NCI-H1930 (cell line): Measurements from ENCODE around the gene DIP2A.
"Not testable (repeated sequence)": the region's sequence is repeated elsewhere in the genome, so short reads cannot be mapped to it uniquely, and the experiment has no call there.

Experiments used
- DNase-seq, 2 experiments: peaks; one replicate each; lab custom pipeline; 2025; lab: John Stamatoyannopoulos, UW

DIP2A gene

DNA sequence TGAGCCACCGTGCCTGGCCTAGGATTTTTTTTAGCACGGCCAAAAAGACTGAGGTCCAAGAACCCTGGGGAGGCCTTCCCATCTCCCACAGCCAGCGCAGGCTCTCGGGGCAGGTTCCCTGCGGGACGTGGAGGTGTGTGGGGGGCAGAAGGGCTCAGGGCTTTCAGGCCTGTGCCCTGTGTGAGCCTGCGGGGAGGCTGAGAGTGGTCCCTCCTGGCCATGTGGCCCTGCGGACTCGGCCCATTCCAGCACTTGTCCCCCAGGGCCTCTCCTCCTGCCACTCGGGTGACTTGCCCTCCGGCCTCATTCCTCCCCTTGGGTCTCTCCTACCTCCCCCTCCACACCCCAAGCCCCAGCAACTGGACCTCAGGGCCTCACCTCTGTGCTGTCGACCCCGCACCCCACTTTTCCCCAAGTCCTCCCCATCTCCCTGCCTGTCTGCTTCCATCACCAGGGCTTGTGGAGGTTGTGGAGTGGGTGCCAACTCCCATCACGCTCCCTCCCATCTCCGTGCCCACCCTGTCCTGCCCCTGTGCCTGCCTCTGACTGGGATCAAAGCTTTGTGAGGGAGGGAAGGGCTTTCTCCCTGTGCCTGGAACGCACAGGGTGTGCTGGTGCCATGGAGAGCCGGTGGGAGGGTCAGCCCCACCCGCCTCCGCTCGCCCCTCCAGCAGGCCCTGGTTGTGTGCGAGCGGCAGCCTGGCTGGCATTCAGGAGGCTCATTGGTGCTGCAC lies 32.2 kb upstream of the DIP2A start:
- DNase-seq: no peak

DNA sequence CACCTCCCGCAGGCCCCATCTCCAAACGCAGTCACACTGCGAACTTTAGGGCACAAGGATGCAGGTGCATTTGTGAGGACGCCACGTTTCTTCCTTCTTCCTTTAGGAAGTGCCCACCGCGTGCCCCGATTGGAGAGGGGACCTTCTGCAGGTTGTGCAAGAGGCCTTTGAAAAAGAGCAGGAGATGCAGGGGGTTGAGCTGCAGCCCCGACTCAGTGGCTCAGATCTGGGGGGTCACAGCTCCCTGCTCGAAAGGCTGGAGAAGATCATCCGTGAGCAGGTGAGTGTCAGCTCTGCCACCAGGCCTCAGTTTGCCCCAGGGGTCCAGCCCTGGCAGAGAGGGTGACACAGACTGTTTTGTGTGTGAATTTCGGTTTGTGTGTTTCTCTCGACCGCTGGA lies 31.2 kb upstream of the DIP2A start:
- no peak for DNase-seq

DNA sequence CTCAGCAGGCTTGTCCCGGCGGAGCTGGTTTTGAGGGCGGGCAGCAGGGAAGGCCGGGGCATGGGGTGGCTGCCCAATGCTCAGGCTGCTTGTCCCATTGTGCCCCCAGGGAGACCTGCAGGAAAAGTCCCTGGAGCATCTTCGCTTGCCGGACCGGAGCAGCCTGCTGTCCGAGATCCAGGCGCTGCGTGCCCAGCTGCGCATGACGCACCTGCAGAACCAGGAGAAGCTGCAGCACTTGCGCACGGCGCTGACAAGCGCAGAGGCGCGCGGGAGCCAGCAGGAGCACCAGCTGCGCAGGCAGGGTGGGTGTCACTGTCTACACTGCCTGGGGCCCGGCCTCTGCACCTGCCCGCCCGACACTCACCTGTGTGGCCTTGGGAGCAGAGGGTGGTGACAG lies 30.4 kb upstream of the DIP2A start:
- no peak for DNase-seq

DNA sequence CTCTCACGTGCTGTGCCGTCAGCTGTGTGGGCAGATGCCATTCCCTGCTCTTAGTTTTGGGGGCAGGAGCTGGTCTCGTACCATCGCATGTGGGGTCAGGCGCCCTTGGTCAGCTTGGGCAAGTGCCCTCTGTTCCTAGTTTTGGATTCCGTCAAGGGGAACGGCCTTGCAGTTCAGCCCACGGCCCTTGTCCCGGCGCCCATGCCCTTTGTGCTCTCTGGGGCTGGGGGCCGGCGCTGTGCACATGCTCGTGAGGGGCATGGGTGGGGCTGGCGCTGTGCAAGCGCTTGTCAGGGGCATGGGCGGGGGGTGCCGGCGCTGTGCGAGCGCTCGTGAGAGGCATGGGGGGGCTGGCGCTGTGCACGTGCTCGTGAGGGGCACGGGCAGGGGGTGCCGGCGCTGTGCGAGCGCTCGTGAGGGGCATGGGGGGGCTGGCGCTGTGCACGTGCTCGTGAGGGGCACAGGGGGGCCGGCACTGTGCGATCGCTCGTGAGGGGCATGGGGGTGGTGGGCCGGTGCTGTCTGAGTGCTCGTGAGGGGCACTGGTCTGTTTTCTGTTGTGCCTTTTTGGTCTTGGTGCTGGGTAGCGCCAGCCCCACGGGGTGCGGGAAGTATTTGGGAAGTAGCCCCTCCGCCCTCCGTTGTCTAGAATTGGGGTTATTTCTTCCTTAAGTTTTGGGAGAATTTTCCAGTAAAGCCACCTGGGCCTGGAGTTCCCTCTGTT lies 29.5 kb upstream of the DIP2A start:
- DNase-seq: no peak

DNA sequence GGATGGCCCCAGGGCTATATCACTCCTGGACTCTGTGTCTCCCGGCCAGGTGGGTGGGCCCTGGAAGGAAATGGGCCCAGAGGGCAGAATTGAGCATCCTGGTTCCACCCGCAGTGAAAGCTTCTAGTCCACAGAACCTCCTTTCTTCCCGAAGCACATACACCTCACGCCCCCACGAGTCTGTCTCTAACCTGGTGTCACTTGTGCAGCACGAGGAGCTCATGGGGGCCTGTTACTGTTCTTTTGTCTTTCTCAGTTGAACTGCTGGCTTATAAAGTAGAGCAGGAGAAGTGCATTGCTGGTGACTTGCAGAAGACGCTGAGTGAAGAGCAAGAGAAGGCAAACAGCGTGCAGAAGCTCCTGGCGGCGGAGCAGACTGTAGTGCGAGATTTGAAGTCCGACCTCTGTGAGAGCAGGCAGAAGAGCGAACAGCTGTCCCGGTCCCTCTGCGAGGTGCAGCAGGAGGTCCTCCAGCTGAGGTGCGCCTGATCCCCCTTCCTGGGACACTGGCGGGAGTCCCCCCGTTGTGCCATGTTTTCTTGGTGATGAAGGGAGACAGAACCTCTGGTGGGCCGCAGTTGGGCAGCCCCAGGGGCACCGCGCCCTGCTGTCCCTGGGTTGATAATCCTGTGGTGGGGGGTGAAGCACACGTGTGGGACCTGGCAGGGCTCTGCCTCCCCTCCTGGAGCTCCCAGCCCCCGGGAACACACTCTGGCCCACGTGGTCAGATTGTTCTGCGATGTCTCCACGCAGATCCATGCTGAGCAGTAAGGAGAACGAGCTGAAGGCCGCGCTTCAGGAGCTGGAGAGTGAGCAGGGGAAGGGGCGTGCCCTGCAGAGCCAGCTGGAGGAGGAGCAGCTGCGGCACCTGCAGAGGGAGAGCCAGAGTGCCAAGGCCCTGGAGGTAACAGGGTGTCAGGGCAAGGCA lies 28.7 kb upstream of the DIP2A start:
- DNase-seq: no peak

DNA sequence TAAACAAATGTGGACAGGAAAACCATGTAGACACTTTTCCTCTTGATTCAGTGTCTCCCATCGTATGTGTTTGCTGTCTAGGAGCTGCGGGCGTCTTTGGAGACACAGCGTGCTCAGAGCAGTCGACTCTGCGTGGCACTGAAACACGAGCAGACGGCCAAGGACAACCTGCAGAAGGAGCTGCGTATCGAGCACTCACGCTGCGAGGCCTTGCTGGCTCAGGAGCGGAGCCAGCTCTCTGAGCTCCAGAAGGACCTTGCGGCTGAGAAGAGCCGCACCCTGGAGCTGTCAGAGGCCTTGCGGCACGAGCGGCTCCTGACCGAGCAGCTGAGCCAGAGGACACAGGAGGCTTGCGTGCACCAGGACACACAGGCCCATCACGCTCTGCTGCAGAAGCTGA lies 27.2 kb upstream of the DIP2A start:
- DNase-seq: no peak

DNA sequence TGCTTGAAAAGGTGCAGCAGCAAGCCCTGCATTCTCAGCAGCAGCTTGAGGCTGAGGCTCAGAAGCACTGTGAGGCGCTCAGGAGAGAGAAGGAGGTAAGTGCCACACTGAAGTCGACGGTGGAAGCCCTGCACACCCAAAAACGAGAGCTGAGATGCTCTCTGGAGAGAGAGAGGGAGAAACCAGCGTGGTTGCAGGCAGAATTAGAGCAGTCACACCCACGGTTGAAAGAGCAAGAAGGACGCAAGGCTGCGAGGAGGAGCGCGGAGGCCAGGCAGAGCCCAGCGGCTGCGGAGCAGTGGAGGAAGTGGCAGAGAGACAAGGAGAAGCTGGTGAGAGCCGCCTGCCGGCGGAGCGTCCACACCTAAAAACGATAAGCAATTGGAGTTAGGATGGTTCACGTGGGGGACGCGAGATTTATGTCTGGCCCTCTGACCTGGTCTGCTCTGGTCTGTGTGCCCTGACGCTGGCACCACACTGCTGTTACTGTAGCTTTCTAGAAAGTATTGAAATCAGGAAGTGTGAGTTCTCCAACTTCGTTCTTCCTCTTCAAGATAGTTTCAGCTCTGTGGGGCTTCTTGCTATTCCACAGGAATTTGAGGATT lies 26.7 kb upstream of the DIP2A start:
- no peak for DNase-seq

DNA sequence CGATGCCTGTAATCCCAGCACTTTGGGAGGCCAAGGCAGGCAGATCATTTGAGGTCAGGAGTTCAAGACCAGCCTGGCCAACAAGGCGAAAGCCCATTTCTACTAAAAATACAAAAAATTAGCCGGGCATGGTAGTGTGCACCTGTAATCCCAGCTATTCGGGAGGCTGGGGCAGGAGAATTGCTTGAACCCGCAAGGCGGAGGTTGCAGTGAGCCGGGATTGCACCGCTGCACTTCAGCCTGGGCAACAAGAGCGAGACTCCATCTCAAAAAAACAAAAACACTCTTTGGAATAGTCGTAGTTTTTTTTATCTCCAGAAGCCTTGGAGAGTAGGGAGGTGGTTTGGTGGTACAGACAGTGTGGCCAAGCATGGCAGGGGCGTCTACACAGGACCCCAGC lies 25.6 kb upstream of the DIP2A start:
- DNase-seq: not testable (repeated sequence)

DNA sequence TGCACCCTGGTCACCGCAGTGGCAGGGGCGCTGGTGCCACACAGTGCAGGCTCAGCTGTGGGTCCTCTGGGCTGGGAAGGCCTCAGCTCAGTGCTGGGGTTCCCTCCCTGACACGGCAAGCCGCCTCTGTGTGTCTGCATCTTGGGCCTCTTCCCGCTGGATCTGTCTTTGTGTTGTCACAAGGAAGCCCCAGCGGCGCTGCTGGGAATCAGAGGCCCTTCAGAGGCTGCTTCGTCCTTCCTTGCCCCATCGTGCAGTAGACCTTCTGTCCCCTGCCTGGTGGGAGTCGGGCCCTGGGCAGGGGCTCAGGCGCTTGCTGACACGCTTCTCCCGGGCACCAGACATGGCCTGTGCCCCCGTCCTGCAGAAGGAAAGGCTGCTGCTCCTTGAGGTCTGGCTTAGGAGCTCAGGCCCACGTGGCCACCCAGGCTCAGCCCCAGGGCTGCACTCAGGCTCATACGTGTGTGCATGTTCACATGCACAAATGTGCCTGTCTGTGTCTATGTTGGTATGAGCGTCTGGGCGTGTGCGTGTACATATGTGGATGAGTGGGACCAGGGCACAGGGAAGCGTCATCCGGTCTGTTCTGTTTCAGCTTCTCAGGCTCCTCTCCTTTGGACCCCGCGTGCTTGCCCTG lies 24.3 kb upstream of the DIP2A start:
- no peak for DNase-seq

DNA sequence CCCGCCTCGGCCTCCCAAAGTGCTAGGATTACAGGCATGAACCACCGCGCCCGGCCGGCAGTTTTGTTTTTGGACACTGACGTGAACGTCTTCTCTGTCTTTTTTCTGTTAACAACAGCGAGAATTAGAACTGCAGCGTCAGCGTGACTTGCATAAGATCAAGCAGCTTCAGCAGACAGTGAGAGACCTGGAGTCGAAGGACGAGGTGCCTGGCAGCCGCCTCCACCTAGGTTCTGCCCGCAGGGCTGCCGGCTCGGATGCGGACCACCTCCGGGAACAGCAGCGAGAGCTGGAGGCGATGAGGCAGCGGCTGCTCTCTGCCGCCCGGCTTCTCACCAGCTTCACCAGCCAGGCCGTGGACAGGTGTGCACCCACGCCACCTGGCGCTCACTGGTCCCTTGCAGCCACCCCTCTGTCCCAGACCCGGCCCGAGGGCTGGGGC lies 22.9 kb upstream of the DIP2A start:
- DNase-seq: no peak

DNA sequence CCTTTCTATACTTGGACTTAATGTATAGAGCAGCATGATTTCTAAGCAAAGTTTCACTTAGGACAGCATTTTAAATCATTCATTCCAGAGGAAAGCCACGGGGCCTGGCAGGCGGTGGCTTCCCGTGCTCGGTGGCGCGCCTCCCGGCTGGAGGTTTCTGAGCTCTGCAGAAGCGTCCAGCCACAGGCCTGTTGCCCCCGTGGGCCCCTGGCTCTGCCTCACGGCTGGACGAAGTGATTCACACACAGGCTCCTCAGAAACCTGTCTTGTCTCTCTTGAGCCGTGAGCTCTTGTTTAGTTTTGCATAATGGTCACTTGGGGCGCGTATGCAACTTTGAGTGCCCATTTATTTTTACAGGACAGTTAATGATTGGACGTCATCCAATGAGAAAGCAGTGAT lies 22.1 kb upstream of the DIP2A start:
- DNase-seq: no peak

DNA sequence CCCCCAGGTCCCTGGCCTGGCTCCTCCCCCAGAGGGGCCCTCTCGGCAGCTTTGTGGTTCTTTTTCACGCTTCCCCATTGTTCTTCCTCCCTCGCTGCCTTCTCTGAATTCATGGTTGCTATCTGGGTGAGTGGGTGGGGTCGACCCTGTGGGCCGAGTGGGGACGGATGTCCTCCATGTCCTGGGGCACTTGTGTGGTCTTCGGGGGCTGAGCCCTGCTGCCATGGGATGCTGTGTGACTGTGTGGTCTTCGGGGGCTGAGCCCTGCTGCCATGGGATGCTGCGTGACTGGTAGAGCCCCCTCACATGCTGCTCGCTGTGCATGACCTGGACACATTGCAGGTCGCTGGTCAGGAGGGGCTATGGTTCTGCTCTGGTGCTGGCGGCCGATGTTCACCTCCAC lies 21.6 kb upstream of the DIP2A start:
- no peak for DNase-seq

DNA sequence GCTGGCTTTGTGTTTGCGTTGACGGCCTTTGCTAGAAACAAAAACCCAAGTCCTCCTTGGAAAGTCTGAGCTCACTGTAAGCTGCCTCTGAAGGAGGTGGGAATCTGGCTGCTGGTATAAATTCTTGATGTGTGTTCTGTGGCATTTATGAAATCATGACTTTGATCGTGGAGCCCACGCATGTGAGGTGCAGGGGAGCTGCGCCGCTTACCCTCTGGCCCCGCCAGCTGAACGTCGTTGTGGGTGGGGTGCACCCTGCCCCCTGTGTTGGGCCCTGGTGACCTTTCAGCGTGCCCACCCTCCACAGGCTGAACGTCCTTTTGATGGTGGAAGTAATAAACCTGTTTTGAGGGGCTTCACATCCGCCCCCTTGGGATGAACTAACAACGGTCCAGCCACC lies 21.2 kb upstream of the DIP2A start:
- DNase-seq: no peak

DNA sequence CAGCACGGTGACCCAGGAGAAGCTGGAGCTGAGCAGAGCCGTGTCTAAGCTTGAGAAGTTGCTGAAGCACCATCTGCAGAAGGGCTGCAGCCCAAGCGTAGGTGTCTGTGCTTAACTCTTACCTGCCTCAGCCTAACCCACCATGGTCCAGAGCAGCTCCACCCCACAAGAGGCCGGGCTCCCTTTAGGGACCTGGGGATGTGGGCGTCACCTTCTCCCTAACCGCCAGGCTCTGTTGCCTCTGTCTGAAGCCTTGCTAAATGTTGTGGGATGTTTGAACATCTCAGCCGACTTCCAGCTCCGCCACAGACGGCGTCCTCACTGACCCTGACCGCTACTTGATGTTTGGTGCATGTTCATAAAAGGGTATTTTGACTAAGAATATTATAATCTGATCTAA lies 20.4 kb upstream of the DIP2A start:
- DNase-seq: no peak

DNA sequence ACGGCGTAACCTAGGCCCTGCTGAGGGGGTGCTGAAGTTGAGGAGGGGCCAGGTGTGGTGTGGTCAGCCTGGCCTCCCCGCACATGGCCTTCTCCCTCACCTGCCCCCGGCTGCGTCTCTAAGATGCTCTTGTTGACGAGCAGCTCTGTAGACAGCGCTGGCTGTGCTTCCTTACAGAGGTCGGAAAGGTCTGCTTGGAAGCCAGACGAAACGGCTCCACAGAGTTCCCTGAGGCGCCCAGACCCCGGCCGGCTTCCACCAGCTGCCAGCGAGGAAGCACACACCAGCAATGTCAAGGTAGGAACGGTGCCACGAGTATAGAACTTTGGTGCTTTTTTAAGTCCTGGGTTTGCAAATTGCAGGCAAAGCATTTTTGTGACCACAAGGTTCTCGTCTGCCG lies 18.8 kb upstream of the DIP2A start:
- no peak for DNase-seq

DNA sequence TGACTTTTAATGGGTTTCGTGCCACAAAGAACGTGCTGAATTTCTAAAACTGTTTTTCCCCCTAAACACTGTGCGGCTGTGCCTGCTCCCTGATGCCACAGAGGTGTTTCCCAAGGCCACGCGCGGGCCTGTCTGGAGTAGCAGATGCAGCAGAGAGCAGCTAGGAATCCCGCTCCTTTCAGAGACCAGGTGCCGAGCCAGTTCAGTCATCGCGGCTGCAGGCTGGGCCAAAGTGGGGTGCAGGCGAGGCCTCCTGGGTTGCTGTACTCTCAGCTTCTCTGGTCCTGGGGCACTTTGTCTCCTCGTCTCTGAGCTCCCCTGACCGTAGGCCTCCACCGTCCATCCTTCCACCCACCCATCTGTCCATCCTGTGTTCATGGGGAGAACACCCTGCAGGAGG lies 17.4 kb upstream of the DIP2A start:
- no peak for DNase-seq

DNA sequence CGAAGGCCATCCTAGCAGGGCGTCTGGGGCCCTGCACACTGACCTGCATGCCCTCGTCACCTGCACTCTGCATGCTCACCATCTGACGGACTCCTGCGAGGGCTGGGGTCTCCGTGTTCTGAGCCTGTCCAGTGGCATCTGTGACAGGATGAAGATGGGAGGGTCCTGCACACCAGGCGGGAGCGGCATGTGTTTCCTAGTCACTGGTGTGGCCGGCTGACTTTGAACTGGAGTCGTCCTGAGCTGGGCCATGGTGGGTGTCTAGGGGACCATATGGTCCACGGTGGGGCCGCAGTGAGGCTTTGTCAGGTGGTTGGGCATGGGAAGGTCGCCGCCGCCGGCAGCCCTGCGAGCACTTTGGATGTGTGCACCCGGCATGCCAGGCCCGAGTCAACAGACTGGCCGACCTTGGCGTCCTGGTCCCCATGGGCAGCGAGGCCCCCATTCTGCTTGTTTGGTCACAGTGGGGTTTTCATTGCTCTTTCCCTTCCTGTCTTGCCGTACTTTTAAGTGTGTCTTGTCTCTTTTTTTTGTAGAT lies 16.7 kb upstream of the DIP2A start:
- no peak for DNase-seq

DNA sequence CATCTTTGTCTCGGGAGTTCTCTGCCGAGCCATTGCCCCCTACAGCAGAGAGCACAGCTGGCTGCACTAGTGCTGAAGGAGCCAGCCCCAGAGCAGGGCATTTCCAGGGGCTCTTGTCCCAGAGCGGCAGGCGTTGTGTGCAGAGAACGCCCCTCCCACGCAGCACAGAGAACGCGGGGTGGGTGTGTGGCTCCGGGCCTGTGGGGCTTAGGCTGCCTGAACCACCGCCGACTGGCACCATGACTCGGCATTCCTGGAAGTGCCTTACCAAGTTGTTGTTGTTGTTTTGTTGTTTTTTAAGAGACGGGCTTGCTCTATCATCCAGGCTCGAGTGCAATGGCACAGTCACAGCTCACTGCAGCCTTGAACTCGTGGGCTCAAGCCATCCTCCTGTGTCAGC lies 15.8 kb upstream of the DIP2A start:
- DNase-seq: no peak

DNA sequence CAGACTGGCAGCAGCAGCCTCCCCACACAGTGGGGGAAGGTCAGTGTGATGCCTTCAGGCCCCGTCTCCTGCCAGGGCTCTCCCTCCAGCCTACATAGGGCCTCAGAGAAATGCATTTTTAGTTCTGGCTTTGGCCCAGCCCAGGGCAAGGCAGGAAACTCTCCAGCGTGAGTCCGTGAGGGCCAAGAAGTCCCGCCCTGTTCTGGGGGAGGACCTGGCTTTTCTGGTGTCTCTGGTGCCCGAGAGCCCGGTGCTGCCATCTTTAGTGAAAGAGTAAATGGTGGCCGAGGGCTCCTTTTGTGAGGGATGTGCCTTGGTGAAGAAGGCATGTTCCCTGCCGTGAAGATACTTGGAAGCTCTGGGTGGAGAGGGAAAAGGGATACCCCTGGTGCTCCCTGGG lies 14.8 kb upstream of the DIP2A start:
- DNase-seq: no peak

DNA sequence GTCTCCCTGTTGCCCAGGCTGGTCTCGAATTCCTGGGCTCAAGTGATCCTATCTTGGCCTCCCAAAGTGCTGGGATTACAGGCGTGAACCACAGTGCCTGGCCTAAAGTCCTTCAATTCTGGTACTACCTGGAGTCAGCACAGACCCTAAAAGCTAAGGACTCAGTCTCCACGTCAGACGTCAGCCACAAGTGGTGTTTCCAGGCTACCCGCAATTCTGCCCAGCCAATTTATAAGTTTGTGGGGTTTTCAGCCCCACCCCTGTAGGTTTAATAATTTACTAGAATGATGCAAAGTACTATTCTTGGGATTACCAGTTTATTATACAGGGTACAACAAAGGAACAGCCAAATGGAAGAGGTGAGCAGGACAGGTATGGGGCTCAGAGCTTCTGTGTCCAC lies 10.6 kb upstream of the DIP2A start:
- DNase-seq: no peak

DNA sequence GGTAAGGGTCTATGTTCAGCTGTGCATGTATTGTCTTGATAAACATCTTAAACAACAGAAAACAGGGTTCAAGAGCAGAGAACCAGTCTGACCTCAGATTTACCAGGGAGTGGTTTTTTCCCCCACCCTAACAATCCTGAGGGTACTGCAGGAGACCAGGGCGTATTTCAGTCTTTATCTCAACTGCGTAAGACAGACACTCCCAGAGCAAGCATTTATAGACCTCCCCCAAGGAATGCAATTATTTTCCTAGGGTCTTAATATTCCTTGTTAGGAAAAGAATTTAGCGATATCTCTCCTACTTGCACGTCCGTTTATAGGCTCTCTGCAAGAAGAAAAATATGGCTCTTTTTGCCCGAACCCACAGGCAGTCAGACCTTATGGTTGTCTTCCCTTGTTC lies 9.8 kb upstream of the DIP2A start:
- DNase-seq: not testable (repeated sequence)

DNA sequence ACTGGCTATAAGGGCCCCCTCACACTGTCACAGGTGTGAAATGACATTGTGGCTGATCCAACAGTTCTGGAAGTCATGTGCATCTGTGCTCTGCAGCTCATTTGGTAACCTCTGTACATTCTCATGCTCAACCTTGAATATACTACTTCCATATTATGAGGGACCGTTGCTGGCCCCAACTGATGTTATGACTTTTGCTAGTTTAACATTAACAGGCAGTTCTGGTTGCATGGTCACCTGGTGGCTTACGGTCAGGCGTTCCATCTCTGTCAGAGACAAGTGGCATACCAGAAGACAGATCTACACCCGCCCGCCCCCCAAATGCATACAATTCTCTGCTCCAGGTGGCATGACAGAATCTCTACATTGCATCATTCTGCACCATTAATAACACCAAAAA lies 6.0 kb upstream of the DIP2A start:
- DNase-seq: no peak
